HepG2 (cell line): ENCODE data around the gene CALR. TPM values are rescaled to one million over a fixed set of nuclear protein-coding genes. Genes with fewer than 3 reads are reported as not detected.

Experiments
- CTCF ChIP-seq: sonication (generic); formaldehyde crosslinking; IDR thresholded peaks from 2 replicates; pipeline ENCODE4 v1.5.0; 2020; ENCODE audit warnings: mild to moderate bottlenecking, missing genetic modification reagents, moderate library complexity
- DPF2 ChIP-seq: sonication (generic); formaldehyde crosslinking; IDR thresholded peaks from 2 replicates; pipeline ENCODE4 v1.4.0; 2020; ENCODE audit warnings: mild to moderate bottlenecking, low read depth, missing genetic modification reagents, borderline replicate concordance
- NCOA1 ChIP-seq: sonication (generic); formaldehyde crosslinking; IDR thresholded peaks from 2 replicates; pipeline ENCODE4 v1.9.0; 2021; ENCODE audit warnings: missing genetic modification reagents
- PLRG1 ChIP-seq: fragments of 450-650 bp; conservative IDR thresholded peaks from 2 replicates; pipeline ENCODE4 v1.6.1; 2016
- POLR2G ChIP-seq: fragments of 200-400 bp; formaldehyde crosslinking; IDR thresholded peaks from 2 replicates; pipeline ENCODE4 v1.6.1; 2018; ENCODE audit warnings: mild to moderate bottlenecking, low read depth, low read length, moderate library complexity
- RBFOX2 ChIP-seq: fragments of 200-400 bp; formaldehyde crosslinking; IDR thresholded peaks from 2 replicates; pipeline ENCODE4 v1.6.1; 2017; ENCODE audit warnings: low read depth, mild to moderate bottlenecking, low read length
- SNAPC4 ChIP-seq: sonication (generic); formaldehyde crosslinking; IDR thresholded peaks from 2 replicates; pipeline ENCODE4 v1.4.0; 2020; ENCODE audit warnings: mild to moderate bottlenecking, missing genetic modification reagents
- STAG1 ChIP-seq: sonication (generic); formaldehyde crosslinking; IDR thresholded peaks from 2 replicates; pipeline ENCODE4 v1.4.0; 2020; ENCODE audit warnings: missing genetic modification reagents
- TCF7 ChIP-seq: sonication (generic); IDR thresholded peaks from 2 replicates; pipeline ENCODE4 v1.6.1; 2016; ENCODE audit warnings: antibody characterized with exemption, low read depth
- ZFP36L1 ChIP-seq: sonication (generic); formaldehyde crosslinking; IDR thresholded peaks from 2 replicates; pipeline ENCODE4 v1.8.0; 2022; ENCODE audit warnings: mild to moderate bottlenecking, missing genetic modification reagents, moderate library complexity
- ZNF280D ChIP-seq: sonication (generic); formaldehyde crosslinking; IDR thresholded peaks from 2 replicates; pipeline ENCODE4 v1.5.1; 2020; ENCODE audit warnings: mild to moderate bottlenecking, missing genetic modification reagents
- ZNF382 ChIP-seq: sonication (generic); formaldehyde crosslinking; IDR thresholded peaks from 2 replicates; pipeline ENCODE4 v1.5.0; 2020; ENCODE audit warnings: missing genetic modification reagents, mild to moderate bottlenecking, borderline replicate concordance
- ZNF639 ChIP-seq: conservative IDR thresholded peaks from 2 replicates; pipeline ENCODE4 v1.6.1; 2018; ENCODE audit warnings: missing genetic modification reagents
- ZNF660 ChIP-seq: sonication (generic); formaldehyde crosslinking; IDR thresholded peaks from 2 replicates; pipeline ENCODE4 v1.5.1; 2020; ENCODE audit warnings: mild to moderate bottlenecking, low read depth, missing genetic modification reagents, borderline replicate concordance
- ZNF740 ChIP-seq: sonication (generic); formaldehyde crosslinking; IDR thresholded peaks from 2 replicates; pipeline ENCODE4 v1.4.0; 2020; ENCODE audit warnings: missing genetic modification reagents
- polyA plus RNA-seq, 8 experiments: library from polyadenylated mRNA; depleted of rRNA in 3 of 8; stranded (reverse) in 7 of 8; unstranded in 1 of 8; fragments of >200 nt; fragmentation: Illumina TruSeq in 4 of 8; extraction: Trizol in 4 of 8; gene quantifications; 2 replicates each; pipeline versions ENCODE4 v1.2.1 to v1.2.3, GENCODE V29; 2011 to 2016; ENCODE audit warnings: low read depth in 4 of 8, missing spikeins in 1 of 8, mixed read lengths in 1 of 8; ENCODE audit not compliant: insufficient read depth in 1 of 8
- total RNA-seq, 5 experiments: library from RNA; depleted of rRNA; stranded (reverse); fragments of >200 nt; fragmentation: Illumina TruSeq; extraction: Trizol; gene quantifications; 2 replicates each; pipeline ENCODE4 v1.2.3, GENCODE V29; 2016; ENCODE audit warnings: low read depth in 1 of 5
- TF ChIP-seq, protein P1 (sequence below): sonication (generic); formaldehyde crosslinking; IDR thresholded peaks from 2 replicates; pipeline ENCODE4 v1.8.0; 2022; ENCODE audit warnings: missing genetic modification reagents, mild to moderate bottlenecking, inconsistent platforms, borderline replicate concordance

Gene CALR
- total and polyA plus RNA-seq, 2 of the 13 experiments (the other 11 are each of a cell fraction or from before 2014, with no cell fraction given) = 898 to 934 TPM

DNA sequence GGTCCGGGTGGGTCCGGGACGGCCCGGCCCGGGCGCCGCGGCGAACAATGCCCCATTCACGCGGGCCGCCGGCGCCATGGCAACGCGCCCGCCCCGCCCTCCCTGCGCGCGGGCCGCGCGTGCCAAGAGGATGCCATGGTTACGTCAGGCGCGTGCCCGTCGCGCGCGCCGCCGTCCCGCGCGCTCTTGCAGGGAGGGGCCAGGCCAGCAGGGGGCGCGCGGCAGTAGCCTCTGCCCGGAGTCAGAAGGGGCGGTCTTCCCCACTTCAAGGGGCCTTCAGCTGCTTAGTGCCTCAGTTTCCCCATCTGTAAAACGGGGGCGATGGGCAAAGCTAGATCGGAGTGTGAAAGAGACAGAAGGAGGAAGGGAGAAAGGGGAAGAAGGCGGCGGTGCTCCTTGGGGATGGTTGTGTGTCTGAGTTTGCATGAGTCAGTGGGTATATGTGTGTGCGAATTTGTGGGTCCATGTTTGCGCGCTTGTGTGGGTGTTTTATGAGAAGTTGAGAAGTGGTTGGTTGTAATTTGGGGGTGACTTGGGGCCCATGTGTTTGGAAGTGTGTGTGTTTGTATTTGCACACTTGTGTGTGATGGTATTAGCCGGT is 45.2 kb downstream of the CALR start (continued):
- TF ChIP-seq, protein P1, sequence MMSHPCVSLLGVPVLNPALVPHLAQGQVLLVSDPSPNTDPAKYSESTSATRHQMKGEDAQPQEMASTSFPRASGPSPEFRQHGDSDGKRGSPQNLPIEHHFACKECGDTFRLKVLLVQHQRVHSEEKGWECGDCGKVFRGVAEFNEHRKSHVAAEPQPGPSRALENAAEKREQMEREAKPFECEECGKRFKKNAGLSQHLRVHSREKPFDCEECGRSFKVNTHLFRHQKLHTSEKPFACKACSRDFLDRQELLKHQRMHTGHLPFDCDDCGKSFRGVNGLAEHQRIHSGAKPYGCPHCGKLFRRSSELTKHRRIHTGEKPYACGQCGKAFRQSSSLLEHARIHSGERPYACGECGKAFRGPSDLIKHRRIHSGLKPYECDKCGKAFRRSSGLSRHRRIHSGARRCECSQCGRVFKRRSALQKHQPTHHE (CRISPR knock-in tag) = no peak
- TF ChIP-seq ZNF639 (CRISPR knock-in tag) (no peak), ZNF382 (CRISPR knock-in tag) (no peak), ZNF280D (CRISPR knock-in tag) (no peak), CTCF (peak; percentile 91), TCF7 (no peak), POLR2G (no peak), DPF2 (no peak), ZNF740 (CRISPR knock-in tag) (no peak), PLRG1 (no peak), STAG1 (CRISPR knock-in tag) (peak; percentile 86), ZNF660 (CRISPR knock-in tag) (no peak), RBFOX2 (no peak), NCOA1 (CRISPR knock-in tag) (no peak), ZFP36L1 (CRISPR knock-in tag) (0 out of 2 replicates have a peak, but pooled peaks have one; percentile 39), SNAPC4 (no peak)
